HL-60 (cell line): ENCODE data around the gene LMBRD2.

Experiments used
- CTCF ChIP-seq: IDR thresholded peaks from one replicate; pipeline ENCODE4 v1.5.1; 2011; ENCODE audit warnings: low read length, control low read depth, inconsistent platforms; ENCODE audit not compliant: insufficient read depth
- GABPA ChIP-seq: IDR thresholded peaks from 2 replicates; pipeline ENCODE4 v1.6.1; 2012; ENCODE audit warnings: low read depth
- POLR2AphosphoS5 ChIP-seq: IDR thresholded peaks from 2 replicates; pipeline ENCODE4 v1.6.1; 2012; ENCODE audit warnings: low read depth

- TF ChIP-seq CTCF (no peak), POLR2AphosphoS5 (no peak), GABPA (no peak)
These were observed 26.8 kb upstream of the LMBRD2 start for GRCh38 chr5:36178524-36178890.
